Measurements from ENCODE around the gene COL28A1.
"Not testable (repeated sequence)": the region's sequence is repeated elsewhere in the genome, so short reads cannot be mapped to it uniquely, and the experiment has no call there.

The COL28A1 gene

GRCh38 chr7:7489546-7489945 lies 46.1 kb downstream of the COL28A1 start:
- intact Hi-C loops (cut with DNase I), result no loop called here
- DNase-seq, result no peak

GRCh38 chr7:7486362-7486761 lies 49.3 kb downstream of the COL28A1 start:
- intact Hi-C loops (cut with DNase I), result no loop called here
- no peak for DNase-seq

DNA sequence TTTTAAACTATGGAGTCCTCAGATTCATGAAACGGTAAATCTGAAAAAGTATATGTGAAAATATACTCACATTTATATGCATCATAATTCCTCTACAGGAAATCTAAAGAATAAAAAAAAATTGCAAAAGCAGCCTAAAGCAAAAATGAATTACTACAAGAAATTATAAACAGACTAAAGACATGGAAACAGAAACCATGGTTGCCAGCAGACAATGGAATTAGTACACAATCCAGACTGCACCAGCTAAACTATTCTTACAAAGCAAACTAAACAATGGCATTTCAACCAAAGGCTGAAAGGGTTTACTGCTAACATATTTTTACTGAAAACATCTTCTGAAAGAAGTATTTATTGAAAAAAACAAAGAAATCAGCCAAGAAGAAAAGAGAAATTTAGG lies 51.6 kb downstream of the COL28A1 start:
- intact Hi-C loops (cut with DNase I), result no loop called here
- DNase-seq, result no peak

DNA sequence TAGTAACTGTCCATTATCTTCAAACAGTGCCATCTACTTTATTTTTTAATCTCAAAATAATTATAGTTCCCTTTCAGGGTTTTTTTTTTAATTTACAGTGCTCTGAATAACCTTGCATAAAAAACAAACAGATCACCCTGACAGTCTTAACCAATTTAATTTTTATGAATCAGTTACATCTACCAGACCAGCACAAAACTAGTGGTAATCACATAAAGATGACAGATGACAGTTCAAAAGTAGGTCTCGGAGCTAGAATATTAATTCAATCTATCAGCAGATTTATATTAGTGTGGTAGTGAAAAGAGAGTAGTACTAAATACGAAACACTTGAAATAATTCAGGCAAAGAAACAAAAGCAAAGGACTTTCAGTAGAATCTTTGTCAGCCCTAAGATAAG lies 53.9 kb downstream of the COL28A1 start:
- intact Hi-C loops (cut with DNase I), result no loop called here
- no peak for DNase-seq

GRCh38 chr7:7479275-7479805 lies 56.3 kb downstream of the COL28A1 start:
- intact Hi-C loops (cut with DNase I), result no loop called here
- DNase-seq, result no peak

DNA sequence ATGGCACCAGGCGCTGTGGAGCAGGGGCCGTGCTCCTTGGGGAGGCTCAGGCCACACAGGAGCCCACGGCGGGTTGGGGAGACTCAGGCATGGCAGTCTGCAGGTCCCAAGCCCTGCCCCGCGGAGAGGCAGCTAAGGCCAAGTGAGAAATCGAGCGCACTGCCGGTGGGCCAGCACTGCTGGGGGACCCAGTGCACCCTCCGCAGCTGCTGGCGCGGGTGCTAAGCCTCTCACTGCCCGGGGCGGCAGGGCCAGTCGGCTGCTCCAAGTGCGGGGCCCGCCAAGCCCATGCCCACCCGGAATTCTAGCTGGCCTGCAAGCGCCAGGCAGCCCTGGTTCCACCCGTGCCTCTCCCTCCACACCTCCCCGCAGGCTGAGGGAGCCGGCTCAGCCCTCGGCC lies 57.1 kb downstream of the COL28A1 start:
- no peak for DNase-seq
- intact Hi-C loops (cut with DNase I), result no loop called here

DNA sequence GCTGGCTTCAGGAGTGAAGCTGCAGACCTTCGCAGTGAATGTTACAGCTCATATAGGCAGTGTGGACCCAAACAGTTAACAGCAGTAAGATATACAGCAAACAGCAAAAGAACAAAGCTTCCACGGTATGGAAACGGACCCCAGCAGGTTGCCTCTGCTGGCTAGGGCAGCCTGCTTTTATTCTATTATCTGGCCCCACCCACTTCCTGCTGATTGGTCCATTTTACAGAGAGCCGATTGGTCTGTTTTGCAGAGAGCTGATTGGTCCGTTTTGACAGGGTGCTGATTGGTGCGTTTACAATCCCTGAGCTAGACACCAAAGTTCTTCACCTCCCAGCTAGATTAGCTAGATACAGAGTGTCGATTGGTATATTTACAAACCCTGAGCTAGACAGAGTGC lies 58.0 kb downstream of the COL28A1 start:
- intact Hi-C loops (cut with DNase I); DNase-seq: not testable (repeated sequence)

GRCh38 chr7:7476381-7476780 lies 59.3 kb downstream of the COL28A1 start:
- intact Hi-C loops (cut with DNase I), result no loop called here
- DNase-seq, result no peak

DNA sequence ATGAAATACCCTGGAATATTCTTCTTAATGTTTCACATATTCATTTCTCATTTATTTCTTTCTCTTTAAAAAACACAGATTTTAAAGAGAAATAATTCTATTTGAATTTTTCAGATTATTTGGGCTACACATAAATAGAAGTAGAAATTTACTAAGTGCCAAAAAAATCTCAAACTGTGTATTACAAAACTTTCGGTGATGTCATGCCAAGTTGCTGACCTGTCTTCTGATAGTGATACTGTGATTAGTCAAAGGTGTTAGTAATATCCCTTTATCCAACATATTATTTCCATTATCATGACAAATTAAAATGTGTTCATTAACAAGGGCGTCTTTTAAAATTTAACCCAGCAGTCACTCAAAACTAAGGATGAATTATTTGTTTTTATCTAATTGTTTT lies 60.1 kb downstream of the COL28A1 start:
- intact Hi-C loops (cut with DNase I), result no loop called here
- no peak for DNase-seq

DNA sequence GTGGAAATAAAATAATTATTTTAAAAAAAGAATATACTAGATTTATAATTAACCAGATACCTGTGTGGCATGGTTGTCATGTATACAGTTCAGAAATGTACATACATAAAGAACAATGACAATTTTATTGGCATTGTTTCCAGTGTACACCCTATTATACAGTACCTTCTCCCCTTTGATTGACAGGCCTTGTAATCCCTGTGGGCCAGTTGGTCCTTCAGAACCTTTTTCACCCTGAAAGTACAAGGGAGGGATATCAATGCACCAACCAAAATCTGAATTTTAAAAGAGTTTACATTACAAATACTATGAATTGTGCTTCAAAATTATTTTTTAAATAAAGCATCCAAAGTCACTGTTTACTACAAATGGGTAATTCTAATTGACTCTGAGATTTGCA lies 61.2 kb downstream of the COL28A1 start:
- no peak for DNase-seq
- intact Hi-C loops (cut with DNase I), result no loop called here

DNA sequence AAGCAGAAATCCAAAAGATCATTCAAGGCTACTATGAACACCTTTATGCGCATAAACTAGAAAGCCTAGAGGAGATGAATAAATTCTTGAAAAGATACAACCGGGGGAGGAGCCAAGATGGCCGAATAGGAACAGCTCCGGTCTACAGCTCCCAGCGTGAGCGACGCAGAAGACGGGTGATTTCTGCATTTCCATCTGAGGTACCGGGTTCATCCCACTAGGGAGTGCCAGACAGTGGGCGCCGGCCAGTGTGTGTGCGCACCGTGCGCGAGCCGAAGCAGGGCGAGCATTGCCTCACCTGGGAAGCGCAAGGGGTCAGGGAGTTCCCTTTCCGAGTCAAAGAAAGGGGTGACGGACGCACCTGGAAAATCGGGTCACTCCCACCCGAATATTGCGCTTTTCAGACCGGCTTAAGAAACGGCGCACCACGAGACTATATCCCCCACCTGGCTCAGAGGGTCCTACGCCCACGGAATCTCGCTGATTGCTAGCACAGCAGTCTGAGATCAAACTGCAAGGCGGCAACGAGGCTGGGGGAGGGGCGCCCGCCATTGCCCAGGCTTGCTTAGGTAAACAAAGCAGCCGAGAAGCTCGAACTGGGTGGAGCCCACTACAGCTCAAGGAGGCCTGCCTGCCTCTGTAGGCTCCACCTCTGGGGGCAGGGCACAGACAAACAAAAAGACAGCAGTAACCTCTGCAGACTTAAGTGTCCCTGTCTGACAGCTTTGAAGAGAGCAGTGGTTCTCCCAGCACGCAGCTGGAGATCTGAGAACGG lies 70.5 kb downstream of the COL28A1 start:
- DNase-seq; intact Hi-C loops (cut with DNase I): not testable (repeated sequence)

GRCh38 chr7:7454000-7454399 lies 81.7 kb downstream of the COL28A1 start:
- intact Hi-C loops (cut with DNase I), result no loop called here
- DNase-seq, result no peak

DNA sequence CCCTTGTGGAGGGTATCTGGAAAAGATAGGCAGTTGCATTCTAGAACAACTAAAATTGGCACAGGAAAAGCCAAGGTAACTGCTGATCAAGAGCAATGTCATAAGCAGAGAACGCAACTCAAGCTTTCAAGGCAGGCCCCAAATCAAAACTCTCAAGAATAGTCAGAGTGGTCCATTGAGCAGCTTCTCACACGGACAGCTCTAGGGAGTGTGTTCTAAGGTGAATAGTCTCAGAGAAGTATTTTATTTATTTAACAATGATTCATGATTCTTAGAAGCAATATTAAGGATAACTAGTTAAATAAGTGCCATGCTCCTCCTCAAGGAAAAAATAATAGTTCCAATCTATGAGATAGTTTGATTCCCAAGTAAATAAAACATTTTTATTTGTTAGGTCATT lies 83.0 kb downstream of the COL28A1 start:
- intact Hi-C loops (cut with DNase I), result no loop called here
- no peak for DNase-seq

DNA sequence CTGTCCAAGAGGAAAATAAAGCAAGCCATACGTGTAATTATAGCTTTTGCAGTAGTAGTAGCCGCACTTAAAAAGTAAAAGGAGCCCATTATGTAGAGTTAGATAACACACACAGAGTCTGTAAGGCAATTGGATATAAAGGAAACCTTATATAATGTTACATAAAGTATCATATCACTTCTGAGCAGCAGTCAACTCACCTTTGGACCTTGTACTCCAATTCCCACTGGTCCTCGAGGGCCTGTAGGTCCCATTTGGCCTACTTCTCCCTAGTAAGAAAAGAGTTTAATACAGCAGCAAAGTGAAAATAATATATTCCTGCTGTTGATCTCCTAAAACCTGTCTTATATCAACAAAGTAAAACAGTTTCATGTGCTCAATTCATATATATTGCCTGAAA lies 83.6 kb downstream of the COL28A1 start:
- intact Hi-C loops (cut with DNase I), result no loop called here
- no peak for DNase-seq

- DNase-seq, result no peak
- intact Hi-C loops (cut with DNase I), result no loop called here
These were observed 86.6 kb downstream of the COL28A1 start for GRCh38 chr7:7449055-7449454.

DNA sequence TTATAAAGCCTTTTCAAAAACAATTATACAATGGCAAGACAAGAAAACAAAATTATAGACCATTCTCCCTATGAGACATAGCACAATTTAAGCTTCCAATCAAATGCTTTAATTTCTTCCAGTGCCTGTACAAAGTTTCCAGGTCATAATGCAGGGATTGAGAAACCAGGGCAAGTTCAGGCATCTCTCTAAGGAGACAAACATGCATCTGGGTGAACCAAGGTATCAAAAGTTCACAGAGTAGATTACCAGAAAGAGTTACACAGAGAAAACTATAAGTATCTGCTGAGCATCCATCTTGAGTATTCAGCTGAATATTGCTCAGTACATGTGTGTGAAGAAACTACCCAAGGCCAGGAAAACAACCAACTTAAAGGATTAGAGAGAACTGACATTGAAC lies 89.1 kb downstream of the COL28A1 start:
- no peak for DNase-seq
- intact Hi-C loops (cut with DNase I), result no loop called here

- DNase-seq, result no peak
These were observed 91.8 kb downstream of the COL28A1 start for GRCh38 chr7:7443806-7444350.

GRCh38 chr7:7439564-7439963 lies 96.1 kb downstream of the COL28A1 start:
- intact Hi-C loops (cut with DNase I), result no loop called here
- DNase-seq, result no peak

More at GRCh38 chr7:7443806-7444350, 91.8 kb downstream of the COL28A1 start:
- intact Hi-C loops (cut with DNase I), result no loop called here

DNA sequence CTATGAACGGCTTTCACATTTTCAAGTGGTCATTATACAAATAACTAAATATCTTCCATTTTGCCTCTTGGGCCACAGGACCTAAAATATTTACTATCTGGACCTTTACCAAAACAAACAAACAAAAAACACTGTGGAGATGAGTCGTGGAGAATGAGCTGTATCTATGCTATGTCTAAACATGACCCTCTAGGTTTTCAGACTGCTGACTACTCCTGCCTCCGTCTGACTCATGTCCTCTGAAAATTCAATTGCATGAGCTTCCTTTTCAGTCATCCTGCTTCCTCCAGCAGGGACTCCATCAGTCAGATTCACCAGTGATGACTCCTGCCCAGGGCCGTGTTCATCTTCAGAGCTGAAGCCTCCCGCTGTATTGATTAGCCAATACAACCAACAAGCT lies 96.8 kb downstream of the COL28A1 start:
- intact Hi-C loops (cut with DNase I), result no loop called here
- DNase-seq, result no peak

DNA sequence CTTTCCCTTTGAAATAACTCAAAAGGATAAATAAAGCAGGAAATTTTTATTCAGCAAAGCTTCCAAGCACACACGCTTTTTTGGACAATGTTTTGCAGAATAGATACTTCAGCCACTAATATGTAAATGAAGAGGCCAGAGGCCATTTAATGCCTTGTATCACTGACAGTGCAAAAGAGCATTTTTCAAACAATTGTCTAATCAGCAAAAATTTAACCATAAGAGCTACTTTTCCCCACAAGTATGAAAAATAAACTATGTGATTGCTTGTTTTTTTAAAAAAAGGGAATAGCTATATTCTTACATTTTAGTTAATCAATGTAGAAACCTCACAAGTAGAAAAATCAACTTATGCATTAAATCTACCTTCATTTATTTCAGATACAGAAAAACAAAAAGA lies 99.7 kb downstream of the COL28A1 start:
- DNase-seq, result no peak
- intact Hi-C loops (cut with DNase I), result no loop called here

GRCh38 chr7:7434329-7434728 lies 101.3 kb downstream of the COL28A1 start:
- intact Hi-C loops (cut with DNase I), result no loop called here
- no peak for DNase-seq

Data from head of caudate nucleus (tissue), 42 donors.